Suprapubic skin (tissue), 4 donors: ENCODE data around the gene FCSK.

Experiments
- CTCF ChIP-seq, 2 donors: fragments of 200-600 bp in 1 of 2; fragments of 450-650 bp in 1 of 2; sonication (generic) in 1 of 2; IDR thresholded peaks; one replicate each; pipeline ENCODE4 v1.5.1; 2016 to 2019; ENCODE audit warnings: antibody characterized with exemption in 2 of 2, mild to moderate bottlenecking in 1 of 2, moderate library complexity in 1 of 2
- EP300 ChIP-seq: sonication (generic); formaldehyde crosslinking; IDR thresholded peaks from one replicate; pipeline ENCODE4 v1.6.1; 2017; ENCODE audit warnings: antibody characterized with exemption
- POLR2A ChIP-seq, 2 donors: fragments of 450-650 bp; IDR thresholded peaks; one replicate each; pipeline ENCODE4 v1.6.1; 2017; ENCODE audit warnings: antibody characterized with exemption in 2 of 2, mild to moderate bottlenecking in 2 of 2, moderate library complexity in 2 of 2
- POLR2AphosphoS5 ChIP-seq, 3 donors: sonication (generic); formaldehyde crosslinking; IDR thresholded peaks; one replicate each; pipeline ENCODE4 v1.6.1; 2017; ENCODE audit warnings: antibody characterized with exemption in 3 of 3

GRCh38 chr16:70440009-70440692, 14.2 kb upstream of the FCSK start:
- no peak for TF ChIP-seq CTCF (IDR thresholded peaks at IDR 0.05)
- TF ChIP-seq POLR2A (IDR thresholded peaks at IDR 0.05): no peak
- no peak for TF ChIP-seq POLR2AphosphoS5 (IDR thresholded peaks at IDR 0.05)
- TF ChIP-seq EP300: no peak
